Ishikawa (cell line): ENCODE data around the gene ELF5.

Experiments
- CEBPB ChIP-seq: IDR thresholded peaks from 2 replicates; pipeline ENCODE4 v1.6.1; 2012
- CREB1 ChIP-seq: IDR thresholded peaks from 2 replicates; pipeline ENCODE4 v1.6.1; 2012; ENCODE audit warnings: low read depth
- EGR1 ChIP-seq: IDR thresholded peaks from 2 replicates; pipeline ENCODE4 v1.6.1; 2012
- EP300 ChIP-seq: IDR thresholded peaks from 2 replicates; pipeline ENCODE4 v1.6.1; 2012; ENCODE audit warnings: borderline replicate concordance
- FOXM1 ChIP-seq: IDR thresholded peaks from 2 replicates; pipeline ENCODE4 v1.6.1; 2012; ENCODE audit warnings: low read depth, borderline replicate concordance
- NFIC ChIP-seq: IDR thresholded peaks from 2 replicates; pipeline ENCODE4 v1.6.1; 2012
- RAD21 ChIP-seq: IDR thresholded peaks from 2 replicates; pipeline ENCODE4 v1.6.1; 2012; ENCODE audit warnings: low read depth
- REST ChIP-seq: IDR thresholded peaks from 2 replicates; pipeline ENCODE4 v1.6.1; 2012; ENCODE audit warnings: low read depth, mild to moderate bottlenecking
- TAF1 ChIP-seq: IDR thresholded peaks from 2 replicates; pipeline ENCODE4 v1.6.1; 2012; ENCODE audit warnings: low read depth, mild to moderate bottlenecking
- TCF12 ChIP-seq: IDR thresholded peaks from 2 replicates; pipeline ENCODE4 v1.6.1; 2012; ENCODE audit warnings: low read depth
- TEAD4 ChIP-seq: IDR thresholded peaks from 2 replicates; pipeline ENCODE4 v1.6.1; 2012
- YY1 ChIP-seq: IDR thresholded peaks from 2 replicates; pipeline ENCODE4 v1.6.1; 2012; ENCODE audit warnings: low read depth
- ZBTB7A ChIP-seq: IDR thresholded peaks from 2 replicates; pipeline ENCODE4 v1.6.1; 2012; ENCODE audit warnings: low read depth
- TF ChIP-seq, protein P1 (sequence below): IDR thresholded peaks from 2 replicates; pipeline ENCODE4 v1.6.1; 2012
- TF ChIP-seq, protein P2 (sequence below): IDR thresholded peaks from 2 replicates; pipeline ENCODE4 v1.6.1; 2012

The ELF5 gene

DNA sequence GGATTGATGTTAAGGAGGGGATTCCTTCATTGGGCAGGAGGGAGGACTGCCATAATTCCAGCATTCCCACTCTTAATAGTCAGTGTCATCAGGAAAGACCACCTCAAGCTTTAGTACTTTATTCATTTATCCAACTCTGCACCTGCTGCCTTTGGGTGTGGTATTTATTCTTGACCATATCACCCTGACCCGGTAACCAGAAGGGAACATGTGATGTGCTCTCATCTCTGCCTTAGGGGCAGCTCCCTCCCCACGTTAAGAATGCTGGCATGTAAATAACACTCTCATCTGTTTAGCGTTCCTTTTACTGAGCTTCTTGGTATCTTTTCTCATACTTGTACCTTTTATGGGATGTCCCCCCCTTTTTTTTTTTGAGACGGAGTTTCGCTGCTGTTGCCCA is 67.2 kb downstream of the ELF5 start:
- no peak for TF ChIP-seq CEBPB
- no peak for TF ChIP-seq TCF12
- no peak for TF ChIP-seq TAF1

DNA sequence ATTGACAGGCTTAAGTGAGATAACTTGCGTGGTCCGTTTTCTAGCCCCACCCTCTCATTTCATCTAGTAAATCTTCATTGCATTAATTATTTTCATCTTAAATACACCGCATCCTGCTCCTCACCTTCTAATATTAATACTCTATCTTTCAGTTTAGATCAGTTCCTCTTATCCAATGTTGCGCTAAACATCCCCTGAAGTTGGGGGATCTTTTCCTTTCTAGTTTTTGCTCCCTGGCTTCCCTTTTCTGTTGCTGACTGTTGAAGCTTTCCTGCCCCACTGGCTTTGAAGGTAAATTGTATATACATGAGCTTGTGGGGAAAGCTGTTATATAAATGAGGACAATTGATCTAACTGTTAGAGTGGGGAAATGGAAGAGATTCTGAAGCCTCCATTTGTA is 67.6 kb downstream of the ELF5 start:
- TF ChIP-seq EGR1 (no peak), FOXM1 (no peak), ZBTB7A (no peak), TEAD4 (no peak), TCF12 (no peak), TAF1 (no peak), RAD21 (no peak), EP300 (no peak), YY1 (no peak), CREB1 (no peak), CEBPB (no peak), NFIC (no peak), REST (no peak)
- TF ChIP-seq, protein P1, sequence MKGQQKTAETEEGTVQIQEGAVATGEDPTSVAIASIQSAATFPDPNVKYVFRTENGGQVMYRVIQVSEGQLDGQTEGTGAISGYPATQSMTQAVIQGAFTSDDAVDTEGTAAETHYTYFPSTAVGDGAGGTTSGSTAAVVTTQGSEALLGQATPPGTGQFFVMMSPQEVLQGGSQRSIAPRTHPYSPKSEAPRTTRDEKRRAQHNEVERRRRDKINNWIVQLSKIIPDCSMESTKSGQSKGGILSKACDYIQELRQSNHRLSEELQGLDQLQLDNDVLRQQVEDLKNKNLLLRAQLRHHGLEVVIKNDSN: no peak

DNA sequence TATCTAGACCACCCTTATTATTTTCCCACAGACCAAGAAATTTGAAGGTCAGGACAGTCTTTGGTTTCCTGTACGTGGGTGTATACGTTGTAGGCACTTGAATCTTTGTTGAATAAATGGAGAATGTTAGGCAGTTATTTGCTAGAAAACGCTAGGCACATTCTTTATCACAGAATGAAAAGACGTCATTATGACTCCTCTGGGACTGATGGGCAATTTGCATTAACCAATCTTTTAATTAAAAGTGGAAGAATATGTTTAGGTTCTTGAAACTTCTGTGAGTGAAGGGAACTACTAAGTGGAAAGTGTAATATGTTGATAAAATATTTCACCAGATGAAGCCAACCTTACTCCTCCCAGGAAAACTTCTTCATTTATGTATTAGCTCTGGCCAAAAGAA is 69.2 kb downstream of the ELF5 start:
- TF ChIP-seq REST (no peak), NFIC (no peak), YY1 (no peak), EGR1 (no peak), EP300 (no peak), ZBTB7A (no peak)
- TF ChIP-seq, protein P1: no peak
- TF ChIP-seq, protein P2, sequence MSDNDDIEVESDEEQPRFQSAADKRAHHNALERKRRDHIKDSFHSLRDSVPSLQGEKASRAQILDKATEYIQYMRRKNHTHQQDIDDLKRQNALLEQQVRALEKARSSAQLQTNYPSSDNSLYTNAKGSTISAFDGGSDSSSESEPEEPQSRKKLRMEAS: no peak

DNA sequence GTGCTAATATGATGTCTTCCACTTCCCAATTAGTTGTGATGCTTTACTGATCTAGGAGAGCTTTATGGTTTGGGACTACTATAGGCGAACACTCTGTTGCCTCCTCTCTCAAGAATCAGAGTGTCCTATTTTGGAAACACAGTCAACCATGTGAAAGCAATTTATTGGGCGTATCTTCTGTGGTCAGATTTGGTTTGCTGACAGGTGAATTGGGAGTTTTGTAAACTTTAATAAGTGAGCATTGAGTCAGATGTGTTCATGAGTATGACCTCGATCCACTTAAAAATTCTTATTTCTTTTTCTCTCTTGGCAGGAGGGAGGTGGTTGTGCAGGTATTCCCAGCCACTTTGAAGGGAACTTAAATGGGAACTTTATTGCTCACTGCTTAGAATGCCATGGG is 70.5 kb downstream of the ELF5 start:
- TF ChIP-seq FOXM1 (no peak), YY1 (no peak), CEBPB (no peak), TCF12 (no peak)

DNA sequence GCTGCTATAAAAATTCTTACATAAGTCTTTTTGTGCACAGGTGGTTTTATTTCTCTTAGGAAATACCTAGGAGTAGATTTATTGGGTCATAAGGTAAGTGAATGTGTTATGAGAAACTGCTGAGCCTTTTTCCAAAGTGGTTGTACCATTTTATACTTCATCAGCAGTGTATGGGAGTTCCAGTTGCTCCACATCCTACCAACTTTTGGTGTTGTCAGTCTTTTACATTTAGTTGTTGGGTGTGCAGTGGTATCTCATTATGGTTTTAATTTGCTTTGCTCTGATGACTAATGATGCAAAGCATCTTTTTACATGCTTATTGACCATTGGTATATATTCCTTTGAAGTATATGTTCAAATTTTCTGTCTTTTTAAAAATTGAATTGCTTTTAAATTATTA is 71.8 kb downstream of the ELF5 start:
- TF ChIP-seq YY1 (no peak), TCF12 (no peak), NFIC (no peak), RAD21 (no peak), REST (no peak)
- TF ChIP-seq, protein P1: no peak
